Jurkat, Clone E6-1 (cell line): ENCODE data around the gene ATOH8.

Experiments used
- DNase-seq: peaks from one replicate; pipeline ENCODE4 v3.0.0-alpha.2; 2011; ENCODE audit warnings: low read depth, low spot score
- H3K4me3 ChIP-seq: 2 replicates; pipeline ENCODE4 v1.5.1; 2011; ENCODE audit warnings: mild to moderate bottlenecking, low read length, control low read depth, moderate library complexity

The ATOH8 gene

DNA sequence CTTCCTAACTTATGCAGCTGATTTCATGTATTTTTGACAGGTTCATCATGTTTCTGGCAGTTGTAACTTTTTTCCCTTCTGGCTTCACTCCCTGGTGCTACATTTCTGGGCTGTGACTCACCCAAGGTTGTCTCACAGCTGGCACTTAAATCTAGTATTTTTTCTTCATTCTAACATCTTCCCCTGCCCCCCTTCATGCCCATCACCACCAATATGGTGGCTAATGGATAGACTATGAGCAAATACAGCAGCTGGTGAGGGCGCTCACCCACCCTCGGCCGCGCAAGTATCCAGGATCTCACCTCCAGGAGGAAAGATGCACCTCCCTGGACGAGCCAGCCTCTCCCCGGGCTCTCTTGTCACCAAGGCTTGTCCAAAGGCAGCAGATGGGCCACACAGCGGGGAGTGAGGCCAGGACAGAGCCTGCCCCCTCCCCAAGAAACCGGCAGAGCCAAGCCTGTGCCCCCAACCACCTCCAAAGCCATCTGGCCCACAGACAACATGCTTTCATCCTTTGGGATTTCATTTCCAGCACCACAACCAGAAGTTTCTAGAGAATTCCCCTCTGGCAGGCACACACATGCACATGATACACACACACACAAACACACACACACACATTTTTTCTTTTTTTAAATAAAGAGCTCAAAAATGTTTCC, 39.1 kb downstream of the ATOH8 start:
- DNase-seq, result no peak
- H3K4me3 ChIP-seq, result no peak overlapping the region

DNA sequence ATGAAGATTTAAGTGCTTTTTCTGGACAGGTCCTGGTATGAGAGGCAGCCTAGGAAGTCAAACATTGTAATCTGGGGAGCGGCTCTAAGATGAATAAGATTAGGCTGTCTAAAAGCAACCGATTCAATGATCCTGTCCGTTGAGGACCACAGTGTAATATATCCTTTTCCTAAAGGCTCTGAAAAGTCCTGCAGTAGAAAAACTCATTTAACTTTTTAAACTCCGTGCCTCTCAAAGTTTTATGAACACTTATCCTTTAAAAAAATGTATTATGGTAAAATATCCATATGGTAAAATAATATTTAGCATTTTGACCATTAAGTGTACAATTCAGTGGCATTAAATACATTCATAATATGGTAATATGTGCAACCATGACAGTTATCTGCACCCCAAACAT, 39.8 kb downstream of the ATOH8 start:
- no peak for DNase-seq
- H3K4me3 ChIP-seq, result no peak overlapping the region

DNA sequence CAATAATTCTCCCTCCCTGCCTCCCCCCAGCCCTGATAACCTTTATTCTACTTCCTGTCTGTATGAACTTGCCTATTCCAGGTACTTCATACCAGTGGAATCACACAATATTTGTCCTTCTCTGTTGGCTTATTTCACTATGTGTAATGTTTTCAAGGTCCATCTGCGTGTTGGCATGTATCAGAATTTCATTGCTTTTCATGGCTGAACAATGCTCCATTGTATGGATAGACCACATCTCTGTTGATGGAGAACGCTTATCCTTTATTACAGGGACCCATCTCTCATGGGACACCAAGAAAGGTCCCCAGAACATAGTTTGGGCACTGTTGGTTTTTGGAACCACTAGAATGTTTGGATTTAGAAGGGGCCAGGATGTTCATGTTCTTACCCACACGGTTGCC, 40.2 kb downstream of the ATOH8 start:
- H3K4me3 ChIP-seq, result no peak overlapping the region
- no peak for DNase-seq

DNA sequence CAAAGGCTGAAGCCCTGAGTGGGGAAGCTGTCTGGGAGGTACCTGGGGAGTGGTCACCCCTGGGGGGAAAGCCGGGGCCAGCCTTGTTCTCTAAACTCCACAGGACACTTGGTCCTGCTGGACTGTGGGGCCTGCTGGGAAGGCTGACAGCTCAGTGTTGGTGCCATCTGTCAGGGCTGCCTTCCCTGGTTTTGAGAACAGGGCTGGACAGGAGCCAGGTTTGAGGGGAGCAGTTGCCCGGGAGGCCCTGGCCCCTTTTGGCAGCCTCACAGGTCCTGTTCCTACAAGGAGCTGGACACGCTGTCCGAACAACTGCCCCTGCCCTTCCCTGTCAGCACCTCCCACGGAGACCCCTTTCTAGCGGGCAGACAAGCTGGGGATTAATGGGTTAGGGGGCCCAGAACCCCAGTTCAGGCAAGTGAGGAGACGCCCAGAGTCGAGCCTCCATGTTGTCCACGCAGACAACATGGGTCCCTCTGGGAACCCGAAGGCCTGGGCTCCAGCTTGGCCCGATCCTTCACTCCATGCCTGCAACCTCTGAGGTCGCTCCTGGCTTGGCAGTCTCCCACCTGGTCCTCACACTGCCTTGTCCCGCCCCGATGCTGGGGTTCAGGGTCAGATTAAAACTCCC, 40.8 kb downstream of the ATOH8 start:
- H3K4me3 ChIP-seq, result no peak overlapping the region
- DNase-seq, result no peak

DNA sequence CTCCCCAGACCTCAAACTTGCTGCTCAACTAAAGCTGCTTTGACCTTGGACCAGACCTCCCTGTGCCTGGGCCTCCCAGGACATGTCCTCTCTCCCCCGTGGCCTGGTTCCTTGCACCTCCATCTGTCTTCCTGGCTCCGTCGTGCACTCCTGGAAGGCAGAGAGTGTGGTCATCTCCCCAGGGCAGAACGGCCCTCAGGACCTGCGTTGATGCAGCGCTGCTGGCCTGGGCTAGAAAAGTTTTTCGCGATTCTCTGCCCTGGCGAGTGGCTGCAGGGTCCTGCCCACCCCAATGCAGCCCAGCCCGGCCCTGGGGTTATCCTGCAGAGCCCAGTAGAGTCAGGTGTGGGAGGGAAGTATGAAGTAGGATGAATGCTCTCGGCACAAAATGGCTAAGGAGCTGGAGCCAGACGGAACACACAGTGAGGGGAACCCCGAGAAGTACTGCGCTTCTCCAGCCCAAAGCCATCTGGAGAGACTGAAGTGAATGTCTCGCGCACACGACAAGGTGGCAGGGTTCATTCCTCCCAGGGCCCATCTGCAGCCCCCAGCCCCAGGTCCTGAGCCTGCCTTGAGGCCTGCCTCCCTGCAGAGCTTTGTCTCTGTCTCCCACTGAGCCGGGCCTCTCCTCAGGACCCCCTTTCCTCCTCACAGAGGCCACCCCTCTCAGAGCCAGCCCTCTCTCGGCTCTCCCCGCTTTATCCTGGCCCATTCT, 41.7 kb downstream of the ATOH8 start:
- no peak for DNase-seq
- no peak overlapping the region for H3K4me3 ChIP-seq

DNA sequence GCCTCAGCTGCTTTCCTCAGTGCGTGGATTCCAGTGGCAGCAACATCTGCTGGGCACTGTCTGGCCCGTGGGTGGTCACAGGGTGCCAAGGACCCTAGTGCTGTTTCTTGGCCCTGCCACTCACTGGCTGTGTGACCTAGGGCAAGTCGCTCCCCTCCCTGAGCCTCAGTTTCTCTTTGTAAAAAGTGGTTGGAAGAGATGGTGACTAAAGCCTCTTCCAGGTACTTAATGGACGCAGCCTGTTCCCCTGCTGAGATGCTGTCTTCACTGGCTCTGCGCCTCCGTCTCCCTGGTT, 42.2 kb downstream of the ATOH8 start:
- DNase-seq, result no peak
- no peak overlapping the region for H3K4me3 ChIP-seq

DNA sequence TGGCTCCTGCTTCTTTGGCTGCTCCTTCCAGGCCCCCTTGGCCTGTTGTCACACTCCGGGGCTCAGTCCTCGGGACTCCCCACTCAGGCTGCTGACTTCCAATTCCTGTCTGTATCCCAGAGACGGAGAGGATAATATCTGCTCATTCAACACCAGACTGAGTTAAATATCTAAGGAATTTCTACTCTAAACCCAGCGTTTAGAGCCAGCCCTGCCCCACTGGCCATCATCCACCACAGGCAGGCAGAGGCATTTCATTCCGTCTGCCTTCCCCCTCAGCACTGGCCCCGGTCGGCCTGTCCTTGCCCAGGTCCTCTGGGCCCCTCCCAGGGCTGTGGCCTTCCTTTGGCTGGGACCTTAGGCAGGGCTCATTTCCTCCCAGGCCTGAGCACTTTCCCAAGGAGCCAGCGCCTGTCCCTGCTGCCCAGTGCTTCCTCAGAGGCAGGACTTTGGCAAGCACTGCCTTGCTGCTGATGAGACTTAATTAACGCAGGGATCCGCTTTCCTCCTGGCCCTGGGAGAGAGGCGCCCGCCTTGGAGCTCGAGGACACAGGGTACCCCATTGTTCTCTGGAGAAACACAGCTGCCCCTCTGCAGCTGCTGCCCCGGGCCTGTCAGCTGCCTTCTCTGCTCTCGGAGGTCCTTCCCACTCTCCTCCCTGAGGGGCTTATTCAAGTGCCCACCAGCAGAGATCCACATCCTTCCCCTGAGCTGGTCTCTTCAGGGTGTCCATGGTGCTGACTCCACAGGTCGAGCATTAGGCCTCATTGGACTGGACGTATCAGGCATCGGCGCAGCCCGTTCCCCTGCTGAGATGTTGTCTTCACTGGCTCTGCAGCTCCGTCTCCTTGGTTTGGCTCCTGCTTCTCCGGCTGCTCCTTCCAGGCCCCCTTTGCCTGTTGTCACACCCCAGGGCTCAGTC, 42.8 kb downstream of the ATOH8 start:
- H3K4me3 ChIP-seq, result no peak overlapping the region
- DNase-seq, result no peak

DNA sequence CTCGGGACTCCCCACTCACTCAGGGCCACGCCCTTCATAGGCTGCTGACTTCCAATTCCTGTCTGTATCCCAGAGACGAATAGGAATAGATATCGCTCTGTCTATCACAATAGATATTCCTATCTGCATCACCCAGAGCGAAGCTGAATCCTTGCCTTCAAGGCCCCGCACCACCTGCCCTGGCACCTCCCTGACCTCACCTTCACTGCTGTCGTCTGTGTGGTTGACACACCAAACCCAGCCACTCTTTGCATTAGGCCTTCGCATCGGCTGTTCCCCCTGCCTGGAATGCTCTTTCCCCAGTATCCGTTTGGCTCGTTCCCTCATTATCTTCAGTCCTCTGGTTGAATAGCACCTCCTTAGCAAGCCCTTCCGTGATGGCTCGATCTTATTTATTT, 43.5 kb downstream of the ATOH8 start:
- DNase-seq, result no peak
- no peak overlapping the region for H3K4me3 ChIP-seq

DNA sequence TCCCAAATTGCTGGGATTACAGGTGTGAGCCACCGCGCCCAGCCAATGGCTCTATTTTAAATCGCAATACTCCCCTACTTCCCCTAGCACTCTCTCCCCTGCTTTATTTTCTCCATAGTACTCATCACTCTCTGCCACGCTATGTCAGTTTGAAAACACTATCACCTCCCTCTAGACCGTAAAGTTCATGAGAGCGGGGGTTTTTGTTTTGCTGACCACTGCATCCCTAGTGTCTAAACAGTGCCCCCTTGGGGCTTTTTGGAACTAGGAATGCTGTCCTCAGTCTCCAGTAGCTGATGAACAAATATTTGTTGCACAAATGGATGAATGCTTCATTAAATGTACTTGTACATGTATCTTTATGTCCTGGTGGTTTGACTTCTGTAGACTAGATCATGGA, 44.1 kb downstream of the ATOH8 start:
- no peak for DNase-seq
- no peak overlapping the region for H3K4me3 ChIP-seq

DNA sequence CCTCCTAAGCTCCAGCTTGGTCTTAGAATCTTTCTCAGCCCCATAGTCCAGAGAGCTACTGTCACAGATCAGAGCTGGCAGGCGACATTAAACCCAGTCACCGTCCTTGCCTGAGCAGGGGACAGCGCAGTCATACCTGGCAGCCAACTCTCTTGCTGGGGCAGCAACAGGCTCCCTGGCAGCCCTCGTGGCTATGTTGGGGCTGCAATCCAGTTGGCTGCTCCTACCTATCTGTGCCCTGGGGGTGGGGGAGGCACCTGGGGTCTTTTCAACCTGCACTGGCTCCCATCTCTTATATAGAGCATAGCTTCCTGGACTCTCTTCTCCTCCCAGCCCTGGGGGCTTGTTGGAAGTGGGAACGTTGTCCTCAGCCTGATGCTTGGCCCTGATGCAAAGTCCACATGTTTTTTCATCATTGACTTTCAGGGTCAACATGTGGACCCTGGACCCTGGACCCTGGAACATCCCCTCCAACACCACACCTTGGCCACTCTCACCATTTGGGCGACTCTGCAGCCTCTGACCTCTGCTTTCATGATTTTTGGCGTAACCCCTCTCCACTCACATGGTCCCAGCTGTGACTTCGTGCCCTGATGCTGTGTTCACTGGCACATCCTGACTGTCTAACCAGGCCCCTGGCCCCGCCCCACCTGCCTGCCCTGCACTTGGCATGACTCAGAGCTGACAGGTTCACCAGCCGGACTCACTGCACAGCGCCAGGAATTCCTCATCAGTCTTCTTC, 45.6 kb downstream of the ATOH8 start:
- no peak for DNase-seq
- H3K4me3 ChIP-seq, result no peak overlapping the region

DNA sequence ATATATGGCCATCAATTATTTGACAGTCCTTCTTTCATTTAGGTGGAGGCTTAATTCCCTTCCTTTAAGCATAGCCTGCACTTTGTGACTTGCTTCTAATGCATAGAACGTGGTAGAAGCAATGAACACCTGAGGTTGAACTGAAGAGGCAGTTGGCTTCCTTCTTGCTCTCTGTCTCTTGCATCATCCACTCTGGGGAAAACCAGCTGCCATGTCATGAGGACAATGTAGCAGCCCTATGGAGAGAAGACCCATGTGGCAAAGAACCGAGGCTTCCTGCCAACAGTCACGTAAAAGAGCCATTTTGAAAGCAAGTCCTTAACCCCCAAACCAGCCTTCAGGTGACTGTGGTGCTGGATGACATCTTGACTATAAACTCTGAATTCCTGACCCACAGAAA, 46.8 kb downstream of the ATOH8 start:
- H3K4me3 ChIP-seq, result no peak overlapping the region
- peak; percentile 32 for DNase-seq

DNA sequence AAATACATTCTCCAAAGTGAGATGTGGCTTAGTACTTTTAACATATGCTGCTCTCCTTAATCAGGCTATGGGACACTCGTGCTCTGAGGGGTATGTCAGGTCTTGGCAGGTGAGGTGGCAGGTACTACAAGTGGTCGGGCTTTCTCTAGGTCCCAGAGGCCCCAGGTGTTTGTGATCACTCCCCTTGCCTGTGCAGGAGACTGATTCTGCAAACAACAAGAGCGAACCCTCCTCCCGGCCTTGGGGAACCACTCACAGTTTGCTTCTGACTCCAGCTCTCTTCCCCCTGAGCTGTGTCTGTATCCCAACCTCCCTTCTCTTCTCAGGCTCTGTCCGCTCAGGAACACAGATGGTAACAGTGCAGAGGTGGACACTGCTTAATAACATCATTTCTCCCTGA, 48.1 kb downstream of the ATOH8 start:
- H3K4me3 ChIP-seq, result no peak overlapping the region
- no peak for DNase-seq

DNA sequence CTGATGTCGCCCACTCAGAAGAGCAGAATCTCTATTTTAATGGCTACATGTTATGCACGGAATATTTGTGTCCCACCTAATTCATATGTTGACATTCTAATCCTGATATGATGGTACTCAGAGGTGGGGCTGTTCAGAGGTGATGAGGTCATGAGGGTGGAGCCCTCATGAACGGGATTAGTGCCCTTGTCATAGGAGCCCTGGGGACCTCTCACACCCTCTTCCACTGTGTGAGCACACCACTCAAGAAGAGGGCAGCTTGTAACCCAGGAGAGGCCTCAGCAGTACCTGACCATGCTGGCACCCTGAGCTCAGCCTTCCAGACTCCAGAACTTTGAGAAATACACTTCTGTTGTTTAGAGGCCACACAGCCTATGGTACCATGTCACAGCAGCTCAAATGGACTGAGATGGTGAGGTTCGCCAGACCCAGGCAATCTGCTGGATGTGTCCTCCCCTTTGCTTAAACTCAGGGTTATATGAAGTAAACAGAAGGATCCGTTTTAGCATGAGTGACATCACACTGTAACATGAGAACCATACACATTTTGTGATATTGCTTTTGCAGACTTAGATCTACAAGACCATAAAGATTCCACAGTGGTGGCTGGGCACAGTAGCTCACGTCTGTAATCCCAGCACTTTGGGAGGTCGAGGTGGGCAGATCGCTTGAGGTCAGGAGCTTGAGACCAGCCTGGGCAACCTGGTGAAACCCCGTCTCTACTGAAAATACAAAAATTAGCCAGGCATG, 48.7 kb downstream of the ATOH8 start:
- DNase-seq, result no peak
- no peak overlapping the region for H3K4me3 ChIP-seq

DNA sequence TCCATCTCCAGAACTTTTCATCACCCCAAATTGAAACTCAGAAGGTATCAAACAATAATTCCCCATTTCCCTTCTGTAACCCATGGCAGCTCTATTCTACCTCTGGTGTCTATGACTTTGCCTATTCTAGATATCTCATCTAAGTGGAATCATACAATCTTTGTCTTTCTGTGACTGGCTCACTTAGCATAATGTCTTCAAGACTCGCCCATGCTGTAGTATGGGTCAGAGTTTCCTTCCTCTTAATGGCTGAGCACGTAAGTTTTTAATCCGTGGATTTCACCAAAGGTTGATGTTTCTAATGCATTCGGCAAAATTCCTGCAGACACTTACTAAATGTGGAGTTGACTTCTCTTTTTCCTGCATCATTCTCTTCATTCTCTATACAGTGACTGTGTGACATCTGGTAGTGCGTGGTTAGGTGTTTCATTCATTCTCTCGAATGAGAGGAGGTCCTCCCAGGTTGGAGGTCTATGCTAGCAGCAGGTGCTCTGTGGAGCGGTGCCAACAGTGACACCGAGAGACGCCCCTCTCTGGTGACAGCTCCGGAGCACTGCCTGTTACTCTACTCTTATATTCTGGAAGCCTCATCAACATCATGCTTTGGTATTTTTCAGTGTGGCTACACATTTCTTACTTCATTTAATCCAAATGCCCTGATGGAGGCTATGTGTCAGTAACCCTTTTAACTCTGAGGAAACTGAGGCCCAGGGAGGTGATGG, 50.1 kb downstream of the ATOH8 start:
- peak; percentile 22 for DNase-seq
- no peak overlapping the region for H3K4me3 ChIP-seq

DNA sequence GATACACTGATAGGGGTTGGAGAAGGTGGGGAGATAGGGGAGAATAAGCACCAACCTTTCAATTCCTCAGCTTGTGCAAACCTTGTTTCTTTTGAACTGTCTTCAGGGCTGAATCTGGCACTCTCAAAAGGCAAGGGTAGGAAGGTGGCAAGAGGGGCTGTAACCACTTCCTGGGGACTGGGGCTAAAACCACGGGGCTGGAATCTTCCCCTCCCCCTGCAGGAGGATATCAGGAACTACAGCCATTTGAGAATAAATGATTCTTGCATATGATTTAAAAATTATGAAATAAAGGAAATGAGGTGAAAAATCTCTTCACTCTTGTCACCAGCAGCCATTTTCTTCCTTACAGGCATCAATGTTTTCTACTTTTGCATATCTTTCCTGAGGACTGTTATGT, 50.8 kb downstream of the ATOH8 start:
- DNase-seq, result peak; percentile 80
- no peak overlapping the region for H3K4me3 ChIP-seq

DNA sequence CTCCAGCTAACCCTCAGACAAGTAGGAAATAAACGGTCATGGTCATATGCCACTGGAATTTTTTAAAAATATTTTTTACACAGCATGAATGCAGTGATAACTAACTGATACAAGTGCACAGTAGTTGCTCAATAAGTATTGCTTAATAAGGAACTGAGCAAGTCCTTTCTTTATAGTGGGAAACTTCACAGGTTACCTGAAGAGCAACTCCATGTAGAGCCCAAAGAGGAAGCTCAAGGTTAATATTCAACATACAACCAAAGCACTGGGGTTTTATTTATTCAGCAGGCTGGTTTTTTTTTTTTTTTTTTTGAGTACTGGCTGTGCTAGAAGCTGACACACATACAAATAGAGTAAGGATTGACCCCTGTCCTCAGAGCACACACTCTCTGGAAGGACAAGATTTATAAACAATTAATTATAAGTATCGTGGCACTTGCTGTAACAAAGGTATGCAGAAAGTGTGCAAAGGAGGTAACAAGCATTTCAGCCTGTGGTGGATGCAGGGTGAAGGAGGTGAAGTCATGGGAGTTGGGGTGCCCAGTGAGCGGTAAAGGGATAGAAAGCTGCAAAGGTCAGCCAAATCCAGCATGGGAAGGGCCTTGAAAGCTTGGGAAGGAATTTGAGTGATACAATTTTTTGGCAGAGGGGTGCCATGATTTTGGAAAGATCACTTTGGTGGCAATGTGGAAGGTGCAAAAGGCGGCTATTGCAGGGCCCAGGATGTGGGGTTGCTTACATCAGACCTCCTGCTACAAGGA, 52.7 kb downstream of the ATOH8 start:
- no peak overlapping the region for H3K4me3 ChIP-seq
- no peak for DNase-seq

DNA sequence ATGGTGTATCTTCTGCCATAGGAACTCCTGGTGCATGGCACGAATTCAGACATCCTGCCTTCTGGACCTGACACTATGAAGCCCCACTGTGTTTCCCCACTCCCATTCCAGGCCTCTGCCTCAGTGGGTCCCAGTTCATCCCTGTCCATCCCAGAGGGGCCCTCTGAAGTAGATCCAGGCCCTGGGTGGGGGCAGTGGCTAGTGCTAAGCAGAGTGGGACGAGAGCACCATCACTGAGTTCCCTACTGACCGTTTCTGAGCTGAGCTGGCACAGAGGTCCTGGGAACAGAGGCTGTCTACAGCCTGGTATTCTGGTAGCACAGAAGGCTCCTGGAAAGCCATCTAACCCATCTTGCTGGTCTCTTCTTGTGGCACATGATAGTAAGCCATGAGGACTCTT, 54.0 kb downstream of the ATOH8 start:
- no peak overlapping the region for H3K4me3 ChIP-seq
- DNase-seq, result no peak
